A204.1 (cell line): ENCODE data around the gene OGA.

Experiments used
- FAIRE-seq: peaks from 2 replicates; lab custom pipeline; 2012; peaks lifted over from hg19 to GRCh38; lab: Jason Lieb, UNC

The OGA gene

GRCh38 chr10:101758858-101759257, 59.4 kb downstream of the OGA start:
- no peak for FAIRE-seq

- no peak for FAIRE-seq
These were observed 66.0 kb downstream of the OGA start for GRCh38 chr10:101752241-101752640.

- FAIRE-seq: no peak
These were observed 68.9 kb downstream of the OGA start for GRCh38 chr10:101749047-101750016.

GRCh38 chr10:101748496-101748895, 69.7 kb downstream of the OGA start:
- no peak for FAIRE-seq

- no peak for FAIRE-seq
These were observed 73.1 kb downstream of the OGA start for GRCh38 chr10:101745074-101745696.

- FAIRE-seq: no peak
These were observed 74.0 kb downstream of the OGA start for GRCh38 chr10:101744267-101744666.

GRCh38 chr10:101741938-101742337, 76.3 kb downstream of the OGA start:
- FAIRE-seq: no peak

- FAIRE-seq: no peak
These were observed 81.6 kb downstream of the OGA start for GRCh38 chr10:101736666-101737065.
